HL-60 (cell line): ENCODE data around the gene ZP2.

Source experiments
- DNase-seq, 2 experiments: peaks; one replicate each; pipeline ENCODE4 v3.0.0-alpha.2; 2010 to 2020; ENCODE audit warnings: low read depth in 1 of 2, low spot score in 1 of 2
- H3K27ac ChIP-seq: fragments of 250-450 bp; sonication (Bioruptor Pico); replicated peaks from 2 replicates; pipeline ENCODE4 v1.5.1; 2020; ENCODE audit warnings: mild to moderate bottlenecking, moderate library complexity
- H3K27me3 ChIP-seq: fragments of 250-450 bp; sonication (Bioruptor Pico); 2 replicates; pipeline ENCODE4 v1.5.1; 2021; ENCODE audit warnings: mild to moderate bottlenecking, moderate library complexity; ENCODE audit not compliant: insufficient read depth, poor library complexity, severe bottlenecking
- H3K4me3 ChIP-seq: replicated peaks from 2 replicates; pipeline ENCODE4 v1.5.1; 2011; ENCODE audit warnings: mild to moderate bottlenecking, control low read depth, low read length; ENCODE audit not compliant: insufficient read depth
- GABPA ChIP-seq: IDR thresholded peaks from 2 replicates; pipeline ENCODE4 v1.6.1; 2012; ENCODE audit warnings: low read depth
- POLR2AphosphoS5 ChIP-seq: IDR thresholded peaks from 2 replicates; pipeline ENCODE4 v1.6.1; 2012; ENCODE audit warnings: low read depth
- SPI1 ChIP-seq: IDR thresholded peaks from 2 replicates; pipeline ENCODE4 v1.6.1; 2012; ENCODE audit warnings: low read depth, mild to moderate bottlenecking, borderline replicate concordance
- TF ChIP-seq, protein P1 (sequence below): IDR thresholded peaks from 2 replicates; pipeline ENCODE4 v1.6.1; 2012; ENCODE audit warnings: low read depth; ENCODE audit not compliant: insufficient replicate concordance
- TF ChIP-seq, protein P2 (sequence below): IDR thresholded peaks from one replicate; pipeline ENCODE4 v1.5.1; 2011; ENCODE audit warnings: low read length, control low read depth, inconsistent platforms; ENCODE audit not compliant: insufficient read depth

The ZP2 gene

DNA sequence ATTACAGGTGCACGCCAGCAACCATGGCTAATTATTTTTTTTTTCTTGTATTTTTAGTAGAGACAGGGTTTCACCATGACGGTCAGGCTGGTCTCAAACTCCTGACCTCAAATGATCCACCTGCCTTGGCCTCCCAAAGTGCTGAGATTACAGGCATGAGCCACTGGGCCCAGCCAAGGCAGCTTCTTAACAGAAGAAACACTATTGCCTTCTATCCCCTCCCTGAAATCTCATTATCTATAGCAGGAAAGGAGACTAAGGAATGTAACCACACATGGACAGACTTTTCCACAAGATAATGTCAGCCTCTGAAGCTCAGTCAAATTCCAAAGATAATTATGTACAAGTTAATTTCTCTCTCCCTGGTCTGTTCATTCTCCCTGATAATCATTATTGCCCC, 5.7 kb upstream of the ZP2 start:
- H3K27ac ChIP-seq: no peak overlapping the region
- TF ChIP-seq, protein P1, sequence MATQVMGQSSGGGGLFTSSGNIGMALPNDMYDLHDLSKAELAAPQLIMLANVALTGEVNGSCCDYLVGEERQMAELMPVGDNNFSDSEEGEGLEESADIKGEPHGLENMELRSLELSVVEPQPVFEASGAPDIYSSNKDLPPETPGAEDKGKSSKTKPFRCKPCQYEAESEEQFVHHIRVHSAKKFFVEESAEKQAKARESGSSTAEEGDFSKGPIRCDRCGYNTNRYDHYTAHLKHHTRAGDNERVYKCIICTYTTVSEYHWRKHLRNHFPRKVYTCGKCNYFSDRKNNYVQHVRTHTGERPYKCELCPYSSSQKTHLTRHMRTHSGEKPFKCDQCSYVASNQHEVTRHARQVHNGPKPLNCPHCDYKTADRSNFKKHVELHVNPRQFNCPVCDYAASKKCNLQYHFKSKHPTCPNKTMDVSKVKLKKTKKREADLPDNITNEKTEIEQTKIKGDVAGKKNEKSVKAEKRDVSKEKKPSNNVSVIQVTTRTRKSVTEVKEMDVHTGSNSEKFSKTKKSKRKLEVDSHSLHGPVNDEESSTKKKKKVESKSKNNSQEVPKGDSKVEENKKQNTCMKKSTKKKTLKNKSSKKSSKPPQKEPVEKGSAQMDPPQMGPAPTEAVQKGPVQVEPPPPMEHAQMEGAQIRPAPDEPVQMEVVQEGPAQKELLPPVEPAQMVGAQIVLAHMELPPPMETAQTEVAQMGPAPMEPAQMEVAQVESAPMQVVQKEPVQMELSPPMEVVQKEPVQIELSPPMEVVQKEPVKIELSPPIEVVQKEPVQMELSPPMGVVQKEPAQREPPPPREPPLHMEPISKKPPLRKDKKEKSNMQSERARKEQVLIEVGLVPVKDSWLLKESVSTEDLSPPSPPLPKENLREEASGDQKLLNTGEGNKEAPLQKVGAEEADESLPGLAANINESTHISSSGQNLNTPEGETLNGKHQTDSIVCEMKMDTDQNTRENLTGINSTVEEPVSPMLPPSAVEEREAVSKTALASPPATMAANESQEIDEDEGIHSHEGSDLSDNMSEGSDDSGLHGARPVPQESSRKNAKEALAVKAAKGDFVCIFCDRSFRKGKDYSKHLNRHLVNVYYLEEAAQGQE: no peak
- TF ChIP-seq POLR2AphosphoS5 (no peak), GABPA (no peak), SPI1 (no peak)
- TF ChIP-seq, protein P2, sequence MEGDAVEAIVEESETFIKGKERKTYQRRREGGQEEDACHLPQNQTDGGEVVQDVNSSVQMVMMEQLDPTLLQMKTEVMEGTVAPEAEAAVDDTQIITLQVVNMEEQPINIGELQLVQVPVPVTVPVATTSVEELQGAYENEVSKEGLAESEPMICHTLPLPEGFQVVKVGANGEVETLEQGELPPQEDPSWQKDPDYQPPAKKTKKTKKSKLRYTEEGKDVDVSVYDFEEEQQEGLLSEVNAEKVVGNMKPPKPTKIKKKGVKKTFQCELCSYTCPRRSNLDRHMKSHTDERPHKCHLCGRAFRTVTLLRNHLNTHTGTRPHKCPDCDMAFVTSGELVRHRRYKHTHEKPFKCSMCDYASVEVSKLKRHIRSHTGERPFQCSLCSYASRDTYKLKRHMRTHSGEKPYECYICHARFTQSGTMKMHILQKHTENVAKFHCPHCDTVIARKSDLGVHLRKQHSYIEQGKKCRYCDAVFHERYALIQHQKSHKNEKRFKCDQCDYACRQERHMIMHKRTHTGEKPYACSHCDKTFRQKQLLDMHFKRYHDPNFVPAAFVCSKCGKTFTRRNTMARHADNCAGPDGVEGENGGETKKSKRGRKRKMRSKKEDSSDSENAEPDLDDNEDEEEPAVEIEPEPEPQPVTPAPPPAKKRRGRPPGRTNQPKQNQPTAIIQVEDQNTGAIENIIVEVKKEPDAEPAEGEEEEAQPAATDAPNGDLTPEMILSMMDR: no peak
- no peak for DNase-seq
- H3K4me3 ChIP-seq: no peak overlapping the region
- H3K27me3 ChIP-seq: peaks cover 2% of the 10 kb centered on the region

DNA sequence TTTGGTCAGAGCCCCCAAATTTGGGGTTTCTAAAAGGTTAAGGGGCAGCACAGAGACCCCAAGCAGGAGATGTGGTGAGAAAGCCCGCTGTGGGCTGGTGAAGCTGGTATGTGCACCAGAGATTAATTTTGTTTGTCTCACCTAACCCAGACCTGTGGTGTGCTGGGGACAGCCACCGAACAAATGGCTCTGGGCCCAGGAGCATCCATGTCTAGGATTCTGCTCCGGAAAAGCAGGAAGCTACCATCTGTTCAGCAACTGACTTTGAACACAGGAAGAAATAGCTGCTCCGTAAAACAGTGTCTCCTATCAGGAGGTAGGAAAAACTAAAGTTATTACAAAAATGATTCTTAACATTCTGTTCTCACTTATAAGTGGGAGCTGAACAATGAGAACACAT, 2.7 kb upstream of the ZP2 start:
- no peak overlapping the region for H3K4me3 ChIP-seq
- no peak overlapping the region for H3K27ac ChIP-seq
- no peak for DNase-seq
- TF ChIP-seq, protein P2: no peak
- TF ChIP-seq, protein P1: no peak
- TF ChIP-seq GABPA: no peak
- no peaks in the 10 kb centered on the region for H3K27me3 ChIP-seq

DNA sequence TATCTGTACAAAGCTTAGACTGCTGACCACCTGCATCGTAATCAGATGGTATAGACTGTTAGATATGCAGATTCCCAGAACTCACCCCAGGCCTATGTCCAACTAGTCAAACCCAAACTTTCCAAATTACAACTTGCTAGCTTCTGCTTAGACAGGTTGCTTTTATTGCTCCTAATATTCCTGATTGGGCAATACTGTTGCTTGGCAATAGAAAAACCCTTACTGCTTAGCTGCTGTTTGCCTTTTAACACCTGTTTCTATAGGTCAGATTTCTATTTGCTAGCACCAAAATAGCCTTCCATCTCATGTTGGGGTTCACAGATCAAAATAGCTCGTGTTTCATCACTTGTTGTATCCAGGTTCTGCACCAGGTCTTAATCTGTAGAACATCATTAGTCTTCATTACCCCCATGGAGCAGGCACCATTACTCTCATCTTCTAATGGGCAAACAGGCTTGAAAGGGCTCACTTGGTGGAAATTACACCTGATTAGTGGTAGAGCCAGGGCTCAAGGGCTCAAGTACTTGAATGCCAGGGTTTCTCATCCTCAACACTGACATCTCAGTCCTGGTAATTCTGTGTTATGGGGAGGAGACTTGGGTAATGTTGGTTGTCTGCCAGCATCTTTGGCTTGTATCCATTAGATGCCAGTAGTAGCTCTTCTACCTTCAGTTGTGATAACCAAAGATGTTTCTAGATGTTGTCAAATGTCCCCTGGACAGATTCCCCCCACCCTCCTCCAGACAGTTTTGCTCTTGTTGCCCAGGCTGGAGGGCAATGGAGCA, 2.7 kb downstream of the ZP2 start:
- Histone ChIP-seq H3K4me3 (no peak overlapping the region), H3K27ac (no peak overlapping the region), H3K27me3 (peaks cover 4% of the 10 kb centered on the region)
- no peak for DNase-seq
- no peak for TF ChIP-seq SPI1
- no peak for TF ChIP-seq GABPA
- TF ChIP-seq POLR2AphosphoS5: no peak
- TF ChIP-seq, protein P1: no peak
- TF ChIP-seq, protein P2: no peak
